ENCODE data around the gene CPA1.

The CPA1 gene

DNA sequence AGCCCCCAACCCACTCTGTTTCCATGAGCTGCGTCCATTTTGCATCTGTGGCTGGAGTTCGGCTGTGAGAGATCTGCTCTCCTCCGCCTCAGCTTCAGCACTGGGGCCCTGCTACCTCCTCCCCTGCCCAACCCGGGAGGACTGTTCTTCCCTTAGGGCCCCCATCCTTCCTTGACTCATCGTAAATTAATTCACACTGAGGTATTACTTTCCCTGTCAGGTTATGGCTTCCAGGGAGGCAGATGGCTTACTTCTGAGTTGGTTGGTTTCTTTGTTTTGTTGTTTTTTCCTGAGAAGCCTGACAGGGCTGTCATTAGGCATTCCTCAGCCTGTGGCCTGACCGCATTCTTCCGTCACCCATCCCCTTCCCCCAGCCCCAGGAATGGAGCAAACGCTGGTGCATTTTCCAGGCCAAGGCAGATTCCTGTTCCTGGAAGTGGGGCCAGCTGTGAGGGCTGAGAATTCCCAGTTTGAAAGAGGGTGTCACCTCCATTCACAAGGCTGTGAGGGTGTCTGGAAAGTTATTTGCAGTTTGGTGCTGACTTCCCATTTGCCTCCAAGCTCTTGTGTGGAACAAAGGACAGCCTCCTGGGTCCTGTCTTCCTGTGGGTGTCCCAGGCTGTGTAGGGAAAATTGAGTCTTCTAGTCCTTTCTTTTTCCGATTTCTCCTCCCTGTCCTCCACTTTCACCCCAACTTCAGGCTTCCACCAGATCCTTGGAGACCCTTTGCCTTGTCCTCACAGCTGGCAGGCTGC is 24.0 kb upstream of the CPA1 start:
- no peak for DNase-seq (ENCODE audit: low read depth)

DNA sequence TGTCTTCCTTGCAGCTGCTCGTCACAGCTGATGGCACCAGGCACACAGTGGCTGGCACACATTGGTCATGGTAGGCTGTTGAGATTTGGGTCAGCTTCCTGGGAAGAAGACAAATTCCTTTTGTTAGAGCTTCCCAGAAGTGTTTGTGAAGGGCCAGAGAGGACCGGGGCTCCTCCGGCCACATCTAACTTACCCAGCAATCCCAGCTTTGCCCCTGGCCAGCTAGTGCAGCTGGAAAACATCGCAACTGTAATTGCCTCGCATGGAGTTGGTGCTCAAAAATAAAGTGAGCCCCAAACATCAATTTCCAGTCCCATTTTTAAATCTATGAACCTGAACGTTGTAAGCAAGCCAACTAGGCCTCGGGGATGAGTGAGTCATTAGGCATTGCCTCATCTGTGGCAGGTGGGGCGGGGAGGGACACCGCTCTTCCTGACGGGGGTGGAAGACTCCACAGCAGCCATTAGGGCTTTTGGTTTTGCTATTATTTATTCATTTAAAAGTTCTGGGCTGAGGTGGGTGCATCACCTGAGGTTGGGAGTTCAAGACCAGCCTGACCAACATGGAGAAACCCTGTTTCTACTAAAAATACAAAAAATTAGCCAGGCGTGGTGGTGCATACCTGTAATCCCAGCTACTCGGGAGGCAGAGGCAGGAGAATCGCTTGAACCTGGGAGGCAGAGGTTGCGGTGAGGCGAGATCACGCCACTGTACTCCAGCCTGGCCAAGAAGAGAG is 23.2 kb upstream of the CPA1 start:
- no peak for DNase-seq (ENCODE audit: low read depth)

DNA sequence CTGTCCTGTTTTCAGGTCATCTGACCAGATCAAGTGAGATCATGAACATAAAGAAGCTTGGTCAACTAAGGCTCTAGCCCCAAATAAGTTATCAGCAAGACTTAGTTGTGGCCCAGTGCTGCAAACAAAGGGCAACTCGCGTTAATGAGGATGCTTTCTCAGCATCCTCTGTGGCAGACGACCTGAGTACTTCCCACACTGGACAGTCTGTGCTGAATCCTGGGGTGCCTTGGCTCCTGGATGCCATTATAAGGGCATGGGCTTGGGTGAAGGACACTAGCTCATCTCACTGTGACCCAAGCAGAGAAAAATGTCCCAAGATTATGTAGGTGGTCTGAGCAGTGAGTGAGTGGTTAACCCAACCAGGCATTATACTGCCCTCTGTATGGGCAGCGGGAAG is 21.8 kb upstream of the CPA1 start:
- no peak for DNase-seq (ENCODE audit: low read depth)

DNA sequence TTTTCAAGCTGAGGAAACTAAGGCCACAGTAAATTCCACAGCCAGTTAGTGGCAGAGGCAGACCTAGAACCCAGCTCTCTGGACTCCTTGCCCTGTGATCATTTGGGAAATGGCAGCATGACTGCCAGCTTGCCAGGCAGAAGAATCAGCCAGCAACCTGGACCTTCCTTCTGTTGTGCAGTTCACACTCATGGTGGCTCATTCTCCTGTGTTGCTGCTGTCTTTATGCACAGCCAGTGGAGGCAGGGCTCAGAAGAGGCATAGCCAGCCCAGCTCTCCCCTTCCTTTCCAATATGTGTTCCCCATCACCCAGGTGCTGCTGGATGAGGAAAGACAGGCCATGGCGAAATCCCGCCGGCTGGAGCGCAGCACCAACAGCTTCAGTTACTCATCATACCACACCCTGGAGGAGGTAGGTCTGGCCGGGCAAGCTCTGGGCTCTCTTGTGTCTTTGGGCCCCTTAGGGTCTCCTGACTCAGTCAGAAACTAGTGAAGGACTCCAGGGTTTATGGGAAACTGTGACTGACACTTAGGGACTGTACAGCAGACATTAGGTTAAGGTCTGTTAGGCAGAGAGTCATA is 20.9 kb upstream of the CPA1 start:
- no peak for DNase-seq (ENCODE audit: low read depth)

DNA sequence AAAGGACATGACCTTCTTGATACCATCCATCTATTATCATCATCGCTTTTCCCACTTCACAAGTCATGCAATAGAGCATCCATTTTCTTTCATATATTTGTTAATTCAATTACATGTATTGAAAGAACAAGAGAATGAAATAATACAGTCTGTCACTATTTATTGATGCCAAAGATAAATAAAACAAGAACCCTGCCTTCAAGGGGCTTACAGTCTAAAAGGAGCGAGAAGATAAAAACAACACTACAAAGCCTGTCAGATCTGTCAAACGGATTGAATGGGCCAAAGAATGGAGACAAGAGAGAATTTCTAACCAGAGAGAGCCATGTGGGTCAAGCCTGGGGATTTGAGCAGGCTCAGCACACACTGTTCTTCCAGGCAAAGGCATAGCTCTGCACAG is 19.8 kb upstream of the CPA1 start:
- no peak for DNase-seq (ENCODE audit: low read depth)

DNA sequence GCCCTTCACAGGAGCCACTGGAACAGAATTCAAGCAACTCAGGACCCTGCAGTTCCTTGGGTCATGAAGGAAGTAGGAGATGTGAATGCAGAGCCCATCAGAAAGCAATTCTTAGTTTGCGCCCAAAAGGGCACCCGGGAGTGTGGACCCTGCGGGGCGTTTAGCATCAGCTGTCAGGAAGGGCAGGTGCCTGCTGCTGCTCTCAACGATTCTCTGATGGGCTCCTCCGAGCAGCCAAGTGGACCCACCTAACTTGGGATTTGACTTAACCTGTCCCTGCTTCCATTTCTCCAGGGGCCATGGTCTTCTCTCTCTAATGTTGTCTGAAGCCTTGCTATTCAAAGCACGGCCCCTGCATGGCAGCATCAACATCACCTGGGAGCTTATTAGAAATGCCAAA is 18.6 kb upstream of the CPA1 start:
- DNase-seq (ENCODE audit: low read depth) = no peak

DNA sequence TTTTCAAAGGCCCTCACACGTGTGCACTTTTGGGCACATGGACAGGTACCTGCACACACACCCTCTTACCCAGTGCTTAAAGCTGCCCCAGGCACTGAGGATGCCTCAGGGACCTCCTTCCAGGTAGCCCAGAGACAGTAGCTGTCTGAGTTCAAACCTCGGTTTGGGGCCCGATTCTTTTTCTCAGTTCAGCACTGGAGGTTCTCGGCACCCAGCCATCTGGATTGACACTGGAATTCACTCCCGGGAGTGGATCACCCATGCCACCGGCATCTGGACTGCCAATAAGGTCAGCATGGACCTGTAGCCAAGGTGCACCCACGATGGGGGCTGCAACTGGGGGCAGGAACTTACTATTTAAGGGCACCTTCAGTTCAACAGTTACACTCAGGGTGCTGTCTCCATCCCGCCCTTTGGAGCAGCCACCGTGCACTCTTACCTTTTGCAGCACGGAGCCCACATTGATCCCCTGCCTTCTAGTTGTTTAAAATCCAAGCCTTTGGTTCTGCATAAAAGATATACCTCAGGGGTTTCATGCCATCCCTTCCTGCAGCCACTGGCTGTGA is 18.0 kb upstream of the CPA1 start:
- DNase-seq (ENCODE audit: low read depth) = no peak

DNA sequence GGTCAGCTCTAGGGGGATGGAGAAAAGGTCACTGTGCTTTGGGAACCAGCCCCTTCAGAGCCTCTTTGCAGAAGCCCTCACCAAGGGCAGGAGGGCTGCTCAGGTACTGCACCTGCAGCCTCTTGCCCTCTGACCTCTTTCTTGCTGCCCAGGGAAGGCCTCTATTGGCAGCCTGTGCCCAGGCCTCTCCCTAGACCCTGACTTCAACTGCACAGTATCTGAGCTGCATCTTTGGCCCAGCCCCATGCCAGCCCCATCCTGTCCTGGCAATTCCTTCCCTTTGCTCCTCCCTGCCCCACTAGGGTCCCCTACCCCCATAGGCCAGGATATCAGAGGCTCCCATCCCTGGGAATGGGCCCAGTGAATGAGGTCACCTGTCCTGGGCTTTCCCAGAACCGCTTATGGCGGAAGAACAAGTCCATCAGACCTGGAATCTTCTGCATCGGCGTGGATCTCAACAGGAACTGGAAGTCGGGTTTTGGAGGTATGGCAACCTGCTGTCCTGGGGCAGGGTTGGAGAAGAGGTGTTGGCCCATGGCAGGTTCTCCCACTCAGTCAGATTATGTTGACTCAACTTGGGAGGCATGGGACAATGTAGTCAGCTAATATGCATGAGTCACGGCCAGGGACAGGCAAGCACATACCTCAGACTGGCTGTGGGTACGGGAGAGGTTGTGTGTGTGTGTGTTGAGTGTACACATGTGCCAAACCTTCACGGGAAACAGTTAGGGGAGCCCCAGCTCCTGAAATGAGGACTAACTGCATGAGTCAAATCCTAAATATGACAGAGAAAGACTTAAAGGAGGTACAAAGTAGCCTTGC is 17.1 kb upstream of the CPA1 start:
- DNase-seq (ENCODE audit: low read depth) = no peak

DNA sequence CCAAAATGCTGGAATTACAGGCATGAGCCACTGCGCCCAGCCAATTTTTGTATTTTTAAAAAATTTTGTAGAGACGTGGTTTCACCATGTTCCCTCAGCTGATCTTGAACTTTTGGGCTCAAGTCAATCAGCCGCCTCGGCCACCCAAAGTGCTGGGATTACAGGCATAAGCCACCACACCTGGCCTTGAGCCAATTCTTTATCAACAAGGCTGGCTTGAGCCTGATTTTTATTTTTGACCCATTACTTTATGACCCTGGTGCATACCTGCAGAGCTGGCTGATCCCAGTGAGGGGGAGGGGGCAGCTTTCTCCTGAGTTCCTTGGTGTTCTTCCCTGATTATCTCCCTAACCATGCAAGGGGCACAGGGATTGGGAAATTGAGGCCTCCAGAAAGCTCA is 15.8 kb upstream of the CPA1 start:
- no peak for DNase-seq (ENCODE audit: low read depth)

DNA sequence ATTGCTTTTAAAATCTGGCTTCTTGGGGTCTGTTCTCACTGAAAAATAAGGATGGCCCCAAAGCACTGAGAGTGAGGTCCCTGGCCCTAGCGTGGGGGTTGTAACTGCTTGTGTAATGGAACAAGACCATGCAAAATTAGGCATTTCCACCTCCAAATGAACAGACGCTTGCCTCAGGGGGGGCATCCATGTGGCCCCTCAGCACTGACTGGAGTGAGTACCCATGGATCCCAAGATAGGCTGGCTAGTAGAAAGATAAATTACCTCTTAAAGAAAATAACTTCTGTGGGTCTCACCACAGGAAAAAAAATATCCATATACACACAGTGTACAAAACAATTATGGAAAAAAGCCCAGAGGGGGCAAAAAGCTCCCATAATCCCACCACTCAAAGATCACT is 15.2 kb upstream of the CPA1 start:
- DNase-seq (ENCODE audit: low read depth) = no peak

DNA sequence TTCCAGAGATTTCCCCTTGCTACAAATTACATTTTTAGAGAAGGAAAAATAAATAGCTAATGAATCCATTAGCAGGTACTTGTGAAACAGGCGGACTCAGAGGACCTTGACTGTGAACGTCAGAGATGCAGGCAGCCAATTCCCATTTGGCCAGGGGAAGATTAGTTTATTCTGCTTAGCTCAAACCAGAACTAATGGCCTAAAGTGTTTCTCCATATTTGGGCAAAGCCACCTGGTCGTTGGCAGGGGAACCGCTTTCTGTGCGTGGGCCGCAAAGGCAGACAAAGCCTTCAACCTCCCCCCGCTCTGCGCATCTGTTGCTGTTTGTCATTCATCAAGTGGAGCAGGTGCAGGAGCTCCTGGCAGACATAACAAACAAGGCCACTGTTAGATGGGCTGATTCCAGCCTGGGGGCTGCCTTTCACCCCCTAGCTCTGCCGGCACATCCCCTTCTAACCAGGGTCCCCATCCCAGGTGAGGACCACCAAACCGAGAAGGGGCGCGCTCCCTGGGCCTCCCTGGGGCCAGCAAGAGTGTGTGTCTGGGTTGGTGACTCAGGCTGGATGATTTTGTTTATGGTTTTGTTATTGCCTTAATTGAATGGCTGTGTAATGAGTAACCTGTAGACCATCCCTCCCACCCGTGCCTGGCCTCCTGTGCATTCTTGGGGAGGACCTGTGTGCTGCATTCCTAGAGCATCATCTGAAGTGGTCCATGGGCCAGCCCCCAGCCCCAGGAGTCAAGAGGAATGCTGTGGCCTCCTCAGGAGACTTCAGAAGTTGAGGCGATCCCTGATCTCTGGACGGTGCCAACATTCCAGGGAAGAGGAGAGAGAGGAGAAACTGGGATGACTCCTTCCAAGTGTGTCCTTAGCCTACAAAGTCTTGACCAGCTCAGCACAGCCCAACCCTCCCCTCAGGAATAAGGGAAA is 14.5 kb upstream of the CPA1 start:
- no peak for DNase-seq (ENCODE audit: low read depth)

DNA sequence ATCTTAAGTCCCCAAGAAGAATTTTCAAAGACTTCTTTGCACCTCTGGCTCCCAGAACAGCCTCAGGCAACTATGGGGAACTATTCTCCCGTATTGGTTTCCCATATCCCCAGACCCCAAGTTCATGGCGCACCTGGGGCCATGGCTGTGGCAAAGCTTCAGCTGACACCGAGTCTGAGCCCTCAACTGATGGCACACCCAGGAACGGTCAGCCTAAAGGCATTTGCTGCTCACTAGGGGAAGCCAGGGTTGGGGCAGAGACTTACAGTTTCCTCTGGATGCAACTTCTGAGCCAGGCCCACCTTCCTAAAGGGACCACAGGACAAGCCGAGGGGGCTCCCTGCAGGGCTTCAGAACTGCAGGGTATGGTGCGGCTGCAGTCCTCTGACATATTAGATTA is 13.7 kb upstream of the CPA1 start:
- no peak for DNase-seq (ENCODE audit: low read depth)

DNA sequence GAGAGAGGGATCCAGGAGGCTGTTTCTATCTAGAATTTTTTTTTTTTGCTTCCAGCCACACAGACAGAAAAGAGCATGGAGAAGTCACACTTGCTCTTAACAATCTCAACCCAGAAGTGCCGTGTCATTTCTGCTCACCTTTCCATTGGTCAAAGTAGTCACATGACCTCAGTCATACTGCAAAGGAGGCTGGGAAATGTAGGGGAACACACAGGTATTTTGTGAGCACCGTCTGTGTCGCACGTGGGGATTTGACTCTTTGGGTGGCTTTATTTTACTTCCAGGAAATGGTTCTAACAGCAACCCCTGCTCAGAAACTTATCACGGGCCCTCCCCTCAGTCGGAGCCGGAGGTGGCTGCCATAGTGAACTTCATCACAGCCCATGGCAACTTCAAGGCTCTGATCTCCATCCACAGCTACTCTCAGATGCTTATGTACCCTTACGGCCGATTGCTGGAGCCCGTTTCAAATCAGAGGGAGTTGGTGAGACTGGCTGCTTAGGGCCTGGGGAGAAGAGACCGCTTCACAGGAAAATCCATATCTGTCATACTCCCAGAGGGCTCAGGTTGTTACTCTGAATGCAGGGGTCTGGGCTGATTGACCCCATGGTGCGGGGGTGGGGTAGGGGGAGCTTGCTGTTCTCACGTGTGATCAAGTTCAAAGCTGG is 13.1 kb upstream of the CPA1 start:
- no peak for DNase-seq (ENCODE audit: low read depth)

DNA sequence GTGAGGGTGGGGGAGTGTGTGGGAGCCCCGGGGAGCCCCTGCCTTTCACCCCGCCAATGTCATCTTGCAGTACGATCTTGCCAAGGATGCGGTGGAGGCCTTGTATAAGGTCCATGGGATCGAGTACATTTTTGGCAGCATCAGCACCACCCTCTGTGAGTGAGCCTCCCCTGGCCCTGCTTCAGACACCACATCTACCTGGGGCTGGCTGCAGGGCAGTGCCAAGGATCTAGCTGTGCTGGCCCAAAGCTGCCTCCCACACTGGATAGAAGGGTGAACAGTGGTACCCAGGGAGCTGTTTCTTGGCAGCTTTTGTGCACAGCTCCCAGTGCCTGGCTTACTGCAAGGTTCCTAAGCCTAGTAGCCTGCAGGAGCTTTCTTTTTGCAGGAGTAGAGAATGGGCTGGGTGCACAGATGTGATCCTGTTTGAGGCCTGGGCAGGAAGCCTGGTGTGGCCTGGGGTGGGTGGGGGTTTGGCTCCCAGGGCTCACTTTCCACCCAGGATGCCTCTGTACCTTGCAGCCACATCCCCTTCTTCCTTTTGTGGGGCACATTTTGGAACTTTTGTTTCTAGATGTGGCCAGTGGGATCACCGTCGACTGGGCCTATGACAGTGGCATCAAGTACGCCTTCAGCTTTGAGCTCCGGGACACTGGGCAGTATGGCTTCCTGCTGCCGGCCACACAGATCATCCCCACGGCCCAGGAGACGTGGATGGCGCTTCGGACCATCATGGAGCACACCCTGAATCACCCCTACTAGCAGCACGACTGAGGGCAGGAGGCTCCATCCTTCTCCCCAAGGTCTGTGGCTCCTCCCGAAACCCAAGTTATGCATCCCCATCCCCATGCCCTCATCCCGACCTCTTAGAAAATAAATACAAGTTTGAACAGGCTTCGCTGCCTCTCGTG is 12.2 kb upstream of the CPA1 start:
- DNase-seq (ENCODE audit: low read depth) = no peak

DNA sequence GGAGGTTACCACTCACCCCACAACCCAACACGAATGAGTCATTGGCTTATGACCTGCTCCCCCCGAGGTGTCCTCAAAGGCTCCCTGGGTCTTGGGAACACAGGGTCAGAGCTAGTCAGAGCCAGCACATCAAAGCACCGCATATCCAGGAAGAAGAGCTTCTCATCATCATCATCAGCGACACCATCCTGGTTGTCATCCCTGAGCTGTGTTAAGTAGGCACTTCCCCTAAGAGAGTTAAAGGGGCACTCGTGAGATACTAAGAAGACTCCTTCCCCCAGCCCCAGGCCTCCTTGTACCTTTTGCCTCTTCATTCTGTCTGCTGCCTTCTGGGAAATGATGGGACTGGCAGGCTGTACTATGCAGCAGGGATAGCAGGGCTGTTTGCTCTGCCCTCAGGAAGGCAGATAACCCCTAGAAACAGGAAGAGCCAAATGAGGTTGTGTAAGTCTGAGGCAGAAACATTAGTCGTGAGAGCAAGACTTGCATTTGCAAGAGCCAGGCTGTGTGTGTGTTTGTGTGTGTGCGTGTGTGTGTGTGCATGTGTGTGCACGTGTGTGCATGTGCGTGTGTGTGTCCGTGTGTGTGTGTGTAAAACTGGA is 11.1 kb upstream of the CPA1 start:
- no peak for DNase-seq (ENCODE audit: low read depth)

DNA sequence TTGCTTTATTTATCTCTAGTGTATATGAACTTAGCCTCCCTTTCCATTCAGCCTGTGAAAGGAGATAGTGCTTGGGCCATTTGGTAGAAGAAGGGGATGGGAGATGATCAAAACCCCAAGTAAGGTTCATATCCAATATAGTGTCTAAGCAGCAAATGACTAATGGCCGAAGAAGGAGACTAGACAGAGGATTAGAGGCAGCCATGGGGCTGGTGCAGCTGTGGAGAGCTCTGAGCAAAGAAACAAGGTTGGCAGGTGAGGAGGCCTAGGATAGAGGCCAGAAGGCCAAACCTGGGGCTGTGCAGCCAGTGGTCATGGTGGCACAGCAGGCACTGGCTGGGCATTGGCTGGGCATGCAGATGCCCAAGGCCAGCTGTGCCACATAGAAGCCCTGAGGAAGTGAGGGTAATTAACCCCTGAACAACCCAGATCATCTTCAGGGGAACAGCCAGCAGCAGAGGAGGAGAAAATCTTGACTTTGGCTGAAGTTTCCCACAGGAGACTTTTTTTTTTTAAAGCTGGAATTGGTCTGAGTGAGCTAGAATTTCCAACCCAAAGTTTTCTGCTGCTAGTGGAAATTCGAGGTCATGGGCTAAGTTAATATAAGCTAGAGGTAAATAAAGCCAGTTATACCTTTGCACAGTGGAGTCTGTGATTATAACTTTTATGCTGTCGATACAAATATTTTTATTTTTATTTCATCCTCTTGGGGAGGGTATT is 10.3 kb upstream of the CPA1 start:
- no peak for DNase-seq (ENCODE audit: low read depth)

DNA sequence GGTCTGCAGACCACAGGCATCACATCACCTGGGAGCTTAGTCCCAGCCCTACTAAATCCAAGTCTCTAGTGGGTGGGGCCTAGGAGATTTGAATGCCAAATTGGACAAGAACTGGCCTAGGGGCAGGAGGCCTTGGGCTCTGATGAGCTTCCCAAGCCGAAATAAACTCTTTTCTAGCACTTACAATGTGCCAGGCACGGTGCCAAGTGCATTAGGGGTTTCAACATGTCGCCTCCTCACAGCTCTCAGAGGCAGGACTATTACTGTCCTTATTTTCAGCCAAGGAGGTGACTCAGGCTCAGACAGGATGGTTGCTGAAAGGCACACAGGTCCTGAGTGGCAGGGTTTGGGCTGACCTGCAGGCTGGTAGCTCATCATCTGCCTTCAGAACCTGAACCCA is 9.2 kb upstream of the CPA1 start:
- DNase-seq (ENCODE audit: low read depth) = no peak

DNA sequence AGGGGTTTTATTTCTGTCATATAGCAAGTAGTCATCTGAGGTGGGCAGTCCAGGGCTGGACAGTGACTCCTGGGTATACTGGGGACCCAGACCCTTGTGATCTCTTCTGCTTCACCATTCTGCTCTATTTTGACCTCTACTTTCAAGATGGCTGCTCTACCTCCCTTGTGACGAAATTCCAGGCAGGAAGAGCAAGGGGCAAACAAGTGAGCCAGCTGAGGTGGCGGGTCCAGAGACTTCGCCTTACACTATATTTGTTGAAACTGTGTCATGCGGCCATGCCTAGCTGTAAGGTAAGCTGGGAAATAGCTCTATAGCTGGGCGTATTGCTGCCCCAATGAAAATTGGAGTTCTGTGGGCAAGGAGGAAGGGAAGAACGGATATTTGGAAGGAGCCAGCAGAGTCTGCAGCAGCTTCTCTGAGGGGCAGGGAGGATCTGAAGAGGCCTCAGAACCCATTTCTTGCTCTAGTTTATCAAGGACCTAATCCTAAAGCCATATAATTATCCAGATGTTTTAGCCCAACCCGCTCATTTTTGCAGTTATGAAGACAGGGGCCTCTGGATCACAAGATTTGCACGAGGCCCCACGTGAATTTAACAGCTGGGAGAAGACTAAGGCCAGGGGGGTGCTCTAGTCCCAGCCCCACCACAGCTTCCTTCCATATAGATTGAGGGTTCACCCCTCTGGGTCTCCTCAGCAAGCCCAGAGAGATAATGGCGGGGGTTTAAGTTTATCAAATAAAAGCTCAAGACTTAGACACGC is 7.7 kb upstream of the CPA1 start:
- no peak for DNase-seq (ENCODE audit: low read depth)

Measured in activated T-helper 9 cell treated with anti-CD3 and anti-CD28 coated beads, Interleukin-2, amount 50 U/mL, for 16 hours (primary cell).